Cerebellar cortex (tissue), 1 donor: ENCODE data around the gene CUL9.

ENCODE experiments used
- DNase-seq: peaks from one replicate; pipeline ENCODE4 v3.0.0-alpha.2; 2015; ENCODE audit warnings: low spot score

The CUL9 gene

DNA sequence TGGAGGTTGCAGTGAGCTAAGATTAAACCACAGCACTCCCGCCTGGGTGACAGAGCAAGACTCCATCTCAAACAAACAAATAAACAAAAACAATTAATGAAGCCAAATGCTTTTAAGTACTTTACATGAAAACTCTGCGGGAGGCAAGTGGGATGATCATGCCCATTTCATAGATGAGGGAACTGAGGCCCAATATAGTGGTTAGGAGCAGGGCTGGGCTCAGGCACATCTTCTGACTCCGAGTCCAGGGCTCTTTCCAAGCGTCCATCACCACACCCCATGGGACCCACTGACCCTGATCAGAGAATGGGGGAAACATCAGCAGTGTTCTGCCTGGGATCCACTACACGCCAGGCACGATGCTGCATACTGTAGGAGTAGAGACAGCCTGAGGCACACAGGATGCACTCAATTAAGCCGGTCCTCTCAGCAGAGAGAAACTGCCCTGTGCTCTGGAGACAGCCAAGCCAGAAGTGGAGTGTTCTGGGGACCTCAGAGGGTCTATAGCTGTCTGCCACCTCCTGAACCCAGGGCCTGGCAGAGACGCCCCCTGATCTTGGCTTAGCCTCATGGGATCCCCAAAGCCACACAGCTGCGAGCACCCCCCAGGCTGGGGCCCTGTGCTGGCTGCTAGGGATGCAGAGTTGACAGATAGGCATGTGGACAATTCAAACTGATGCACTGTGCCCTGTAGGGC, 74.8 kb downstream of the CUL9 start:
- no peak for DNase-seq

DNA sequence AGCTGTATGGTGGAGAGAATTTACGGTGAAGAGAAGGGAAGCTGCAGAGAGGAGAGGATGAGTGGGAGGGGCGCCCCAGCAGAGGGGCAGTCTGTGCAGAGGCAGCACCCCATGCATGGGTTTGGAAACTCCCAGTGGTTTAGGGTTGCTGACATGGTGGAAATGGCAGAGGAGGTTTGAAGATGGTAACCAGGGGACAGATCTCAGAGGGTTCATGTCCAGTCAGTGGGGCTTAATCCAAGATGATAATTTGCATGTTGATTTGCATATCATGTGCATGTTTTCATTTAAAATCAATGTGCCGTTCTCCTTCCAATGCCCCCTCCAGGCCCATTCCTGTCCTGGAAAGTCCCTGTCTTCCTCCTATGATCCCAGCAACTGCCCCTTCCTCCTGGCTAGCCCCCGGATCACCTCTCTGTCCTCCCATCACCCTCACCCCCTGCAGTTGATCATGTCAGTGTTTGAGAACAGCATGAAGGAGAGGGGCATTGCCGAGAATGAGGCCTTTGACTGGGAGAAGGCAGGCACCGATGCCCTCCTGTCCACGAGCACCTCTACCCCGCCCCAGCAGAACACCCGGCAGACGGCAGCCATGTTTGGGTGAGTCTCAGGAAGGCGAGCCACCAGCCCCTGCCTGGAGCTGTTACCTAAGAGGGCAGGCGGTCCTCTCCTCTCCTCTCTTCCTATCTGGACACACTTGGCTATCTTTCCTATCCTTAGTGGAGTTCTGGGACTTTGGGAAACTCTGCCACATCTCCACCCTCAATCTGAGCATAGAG, 75.6 kb downstream of the CUL9 start:
- no peak for DNase-seq

DNA sequence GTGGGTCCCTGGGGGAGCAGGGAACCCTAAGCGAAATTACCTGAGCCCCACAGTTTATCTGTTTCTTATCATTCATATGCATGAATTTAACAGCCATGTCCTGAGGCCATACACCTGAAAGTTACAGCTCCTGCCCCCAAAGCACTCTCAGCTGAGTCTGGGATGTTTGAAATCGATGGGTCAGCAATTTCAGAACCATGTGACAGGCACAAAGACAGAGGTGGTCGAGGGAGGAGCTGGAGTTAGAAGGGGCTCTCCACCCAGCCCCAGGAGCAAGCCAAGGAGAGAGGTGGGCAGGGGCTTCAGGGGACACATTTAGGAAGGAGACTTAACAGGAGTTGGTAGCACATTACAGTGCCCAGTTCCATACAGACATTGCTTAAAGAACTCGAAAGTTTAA, 76.2 kb downstream of the CUL9 start:
- no peak for DNase-seq

DNA sequence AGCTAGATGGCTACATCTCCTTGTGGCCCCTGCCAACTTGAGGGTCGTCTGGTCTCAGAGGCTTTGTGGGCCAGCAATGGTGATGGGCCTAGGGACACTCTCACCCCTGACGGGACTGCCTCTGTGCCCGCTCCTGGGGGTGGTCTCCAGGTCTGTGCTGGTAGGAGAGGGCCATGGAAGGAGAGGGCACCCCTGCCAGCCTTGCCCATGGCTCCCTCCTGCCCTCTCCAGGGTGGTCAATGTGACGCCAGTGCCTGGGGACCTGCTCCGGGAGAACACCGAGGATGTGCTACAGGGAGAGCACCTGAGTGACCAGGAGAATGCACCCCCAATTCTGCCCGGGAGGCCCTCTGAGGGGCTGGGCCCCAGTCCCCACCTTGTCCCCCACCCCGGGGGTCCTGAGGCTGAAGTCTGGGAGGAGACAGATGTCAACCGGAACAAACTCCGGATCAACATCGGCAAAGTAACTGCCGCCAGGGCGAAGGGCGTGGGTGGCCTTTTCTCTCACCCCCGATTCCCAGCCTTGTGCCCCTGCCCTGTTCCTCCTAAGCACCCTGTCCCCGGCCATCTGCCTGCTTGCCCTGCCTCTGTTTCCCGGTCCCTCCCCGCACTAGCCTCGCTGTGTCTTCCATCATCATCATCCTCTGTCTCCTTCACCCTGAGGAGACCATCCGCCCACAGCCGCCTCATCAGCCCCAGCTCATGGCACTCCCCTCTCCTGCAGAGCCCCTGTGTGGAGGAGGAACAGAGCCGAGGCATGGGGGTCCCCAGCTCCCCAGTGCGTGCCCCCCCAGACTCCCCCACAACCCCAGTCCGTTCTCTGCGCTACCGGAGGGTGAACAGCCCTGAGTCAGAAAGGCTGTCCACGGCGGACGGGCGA, 77.1 kb downstream of the CUL9 start:
- DNase-seq: no peak

GRCh38 chr6:43260791-43261190, 78.8 kb downstream of the CUL9 start:
- DNase-seq: no peak

DNA sequence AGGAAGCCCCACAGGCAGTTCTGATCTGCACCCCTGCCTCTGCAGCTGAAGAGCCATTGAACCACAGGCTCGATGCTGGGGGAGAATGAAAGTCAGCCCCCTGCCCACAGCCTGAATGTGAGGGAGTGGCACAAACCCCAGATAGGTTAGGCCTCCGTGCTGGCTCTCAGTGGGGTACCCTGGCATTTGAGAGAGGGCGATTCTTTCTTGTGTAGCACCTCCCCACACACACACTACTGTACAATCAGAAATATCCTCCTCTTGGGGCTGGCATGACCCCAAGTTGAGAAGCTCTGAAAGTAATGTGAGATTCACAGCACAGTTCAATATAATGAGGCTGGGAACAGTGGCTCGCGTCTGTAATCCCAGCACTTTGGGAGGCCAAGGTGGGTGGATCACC, 79.2 kb downstream of the CUL9 start:
- no peak for DNase-seq

DNA sequence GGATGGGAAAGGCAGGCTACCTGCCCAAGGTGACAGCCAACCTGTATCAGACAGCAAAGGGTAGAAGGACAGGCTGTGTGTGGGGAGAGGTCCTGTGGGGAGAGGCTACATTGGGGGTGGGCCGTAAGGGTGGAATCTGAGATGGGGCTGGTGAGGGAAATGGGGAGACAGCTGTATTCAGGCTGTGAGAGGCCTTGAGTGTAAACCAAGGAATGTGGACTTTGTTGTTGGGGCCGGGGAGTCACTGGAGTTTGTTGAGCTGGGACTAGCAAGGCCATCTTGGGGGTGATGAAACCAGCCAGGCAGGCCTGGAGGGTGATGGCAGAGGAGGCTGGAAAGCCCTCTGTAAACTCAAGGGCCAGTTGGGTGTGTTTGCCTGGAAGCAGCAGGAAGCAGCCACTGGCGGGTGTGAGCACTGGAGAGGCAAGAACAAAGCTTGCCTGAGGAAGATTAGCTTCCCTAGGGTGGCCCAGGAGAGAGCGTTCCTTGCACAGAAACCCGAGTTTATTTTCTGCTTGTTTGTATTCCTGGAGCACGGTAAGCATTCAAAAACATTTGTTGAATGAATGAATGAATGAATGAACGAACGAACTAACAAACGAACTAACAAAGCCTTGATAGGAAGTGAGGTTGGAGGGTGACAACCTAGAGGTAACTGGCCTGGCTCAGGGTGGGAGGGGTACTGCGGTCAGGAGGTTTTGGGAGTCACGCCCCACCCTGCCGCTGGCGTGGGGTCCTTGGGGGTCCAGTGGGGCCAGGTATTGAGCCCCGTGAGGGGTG, 80.2 kb downstream of the CUL9 start:
- DNase-seq: no peak

- DNase-seq: no peak
Observed at GRCh38 chr6:43262780-43263313, 80.9 kb downstream of the CUL9 start.

DNA sequence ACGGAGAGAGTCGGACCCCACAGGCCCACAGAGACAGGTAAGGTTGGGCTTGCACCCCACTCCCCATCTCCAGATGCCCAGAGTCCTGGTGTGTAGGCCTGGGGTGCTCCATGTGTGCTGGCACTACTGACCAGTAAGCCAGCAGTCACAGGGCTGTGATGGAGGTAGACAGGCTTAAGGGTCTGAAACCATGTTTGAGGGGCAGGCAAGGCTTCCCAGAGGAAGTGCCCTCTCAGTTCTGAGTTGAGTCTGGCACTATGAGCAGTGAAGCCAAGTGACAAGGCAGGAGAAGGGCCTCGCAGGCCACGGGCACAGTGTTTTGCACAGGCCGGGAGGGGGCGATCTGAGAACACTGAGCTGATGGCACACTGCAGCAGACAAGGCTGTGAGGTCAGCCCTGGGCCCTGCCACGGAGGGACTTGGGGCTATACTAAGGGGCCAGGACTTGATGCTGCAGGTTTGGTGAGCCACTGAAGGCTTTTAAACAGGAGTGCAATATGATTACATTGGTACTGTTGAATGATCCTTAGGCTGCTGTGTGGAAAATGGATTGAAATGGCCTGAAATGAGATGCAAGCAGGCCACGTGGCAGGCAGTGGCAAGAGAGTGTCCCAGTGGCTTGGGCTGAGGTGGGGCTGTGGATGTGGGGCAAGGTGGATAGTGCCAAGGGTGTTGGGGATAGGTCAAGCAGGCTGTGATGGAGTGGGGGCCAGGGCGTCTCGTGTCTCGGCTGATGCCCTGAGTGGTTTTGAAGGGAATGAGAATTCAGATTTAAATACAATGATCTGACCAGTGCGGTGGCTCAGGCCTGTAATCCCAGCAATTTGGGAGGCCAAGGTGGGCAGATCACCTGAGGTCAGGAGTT, 81.5 kb downstream of the CUL9 start:
- peak; percentile 64 for DNase-seq

- DNase-seq: no peak
Observed at GRCh38 chr6:43264599-43265145, 82.7 kb downstream of the CUL9 start.

DNA sequence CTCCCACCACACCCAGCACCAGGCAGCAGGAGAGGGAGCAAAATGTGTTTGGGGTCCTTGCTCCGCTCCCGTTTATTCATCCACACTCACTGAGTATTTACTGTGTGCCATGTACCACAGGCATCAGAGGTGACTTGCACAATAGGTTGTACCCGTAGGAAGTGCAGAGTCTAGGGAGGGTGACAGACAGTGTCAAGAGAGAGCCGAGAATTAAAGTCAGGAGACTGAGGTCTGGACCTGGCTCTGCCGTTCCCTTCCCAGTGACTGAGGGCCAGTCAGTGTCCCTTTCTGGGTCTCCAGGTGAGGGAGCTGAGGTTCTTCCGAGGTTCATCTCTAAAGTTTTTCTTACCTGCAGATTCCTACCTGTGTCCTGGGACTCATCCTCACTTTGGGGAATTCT, 83.6 kb downstream of the CUL9 start:
- no peak for DNase-seq

- peak; percentile 46 for DNase-seq
Observed at GRCh38 chr6:43267619-43268354, 85.8 kb downstream of the CUL9 start.

DNA sequence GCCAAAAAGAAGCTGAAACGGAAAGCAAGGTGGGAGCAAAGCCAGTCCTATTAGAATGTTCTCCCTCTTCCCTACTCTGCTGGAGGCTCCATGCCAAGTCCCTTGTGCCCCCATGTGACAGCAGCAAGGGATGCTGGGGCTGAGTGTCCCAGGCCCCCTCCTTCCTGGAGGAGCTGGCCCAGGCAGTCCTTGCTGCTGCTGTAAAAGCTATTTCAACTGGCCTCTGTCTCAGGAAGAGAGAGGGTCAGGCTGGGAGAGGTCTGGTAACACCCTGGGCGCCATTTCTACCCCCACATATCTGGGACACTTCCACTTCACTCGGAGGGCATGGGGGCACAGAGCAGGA, 86.3 kb downstream of the CUL9 start:
- DNase-seq: peak; percentile 66

DNA sequence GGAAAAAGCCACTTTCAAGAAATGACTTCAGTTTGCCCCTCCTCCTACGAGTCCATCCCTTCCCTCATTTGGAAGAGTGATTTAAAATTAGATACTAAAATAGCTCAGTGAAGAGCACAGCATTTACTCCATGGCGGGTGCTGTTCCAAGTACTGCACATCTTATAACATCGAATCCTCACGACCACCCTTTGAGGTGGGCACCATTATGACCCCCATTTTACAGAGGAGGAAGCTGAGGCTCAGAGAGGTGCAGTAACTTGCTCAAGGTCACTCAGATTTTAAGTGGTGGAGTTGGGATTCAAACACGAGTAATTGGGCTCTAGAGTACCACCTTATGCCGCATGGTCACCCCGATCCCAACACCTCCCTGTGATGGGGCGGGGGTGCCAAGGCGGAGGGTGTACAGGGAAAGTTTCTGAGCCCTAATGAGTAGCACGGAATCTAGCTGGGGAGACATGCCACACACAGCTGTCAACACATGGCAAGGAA, 86.8 kb downstream of the CUL9 start:
- DNase-seq: no peak

DNA sequence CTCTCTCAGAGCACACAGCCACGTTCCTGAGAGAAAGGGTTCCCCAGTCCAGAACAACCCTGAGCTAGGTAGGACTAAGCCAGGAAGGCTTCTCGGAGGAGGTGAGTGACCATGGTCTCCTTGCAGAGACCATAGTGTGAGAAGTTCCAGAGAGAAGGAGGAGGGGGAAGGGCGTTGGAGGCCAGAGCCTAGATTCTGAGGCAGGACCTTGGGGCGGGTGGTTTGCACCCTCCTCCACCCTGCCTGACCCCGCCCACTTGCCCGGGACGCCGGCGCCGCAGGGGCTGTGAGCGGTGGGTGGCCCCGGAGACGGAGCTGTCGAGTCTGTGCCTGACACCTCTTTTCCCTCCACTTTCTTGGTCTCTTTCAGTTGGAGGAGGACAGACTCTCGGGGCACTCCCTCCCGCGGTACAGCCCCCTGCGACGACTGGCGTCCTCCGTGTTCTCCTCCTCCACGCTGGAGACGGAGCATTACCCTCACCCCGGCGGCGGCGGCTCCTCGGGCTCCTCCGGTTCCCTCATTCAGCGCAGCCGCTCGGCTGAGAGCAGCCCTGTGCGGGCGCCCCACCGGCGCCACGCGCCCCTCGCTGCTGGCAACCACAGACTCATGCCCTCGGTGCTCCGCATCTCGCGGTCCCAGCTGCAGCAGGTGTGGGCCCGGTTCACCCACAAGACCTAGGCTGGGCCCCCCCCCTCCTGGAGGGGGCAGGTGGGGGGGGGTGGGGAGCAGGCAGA, 87.4 kb downstream of the CUL9 start:
- DNase-seq: no peak

GRCh38 chr6:43271103-43271815, 89.3 kb downstream of the CUL9 start:
- DNase-seq: no peak

DNA sequence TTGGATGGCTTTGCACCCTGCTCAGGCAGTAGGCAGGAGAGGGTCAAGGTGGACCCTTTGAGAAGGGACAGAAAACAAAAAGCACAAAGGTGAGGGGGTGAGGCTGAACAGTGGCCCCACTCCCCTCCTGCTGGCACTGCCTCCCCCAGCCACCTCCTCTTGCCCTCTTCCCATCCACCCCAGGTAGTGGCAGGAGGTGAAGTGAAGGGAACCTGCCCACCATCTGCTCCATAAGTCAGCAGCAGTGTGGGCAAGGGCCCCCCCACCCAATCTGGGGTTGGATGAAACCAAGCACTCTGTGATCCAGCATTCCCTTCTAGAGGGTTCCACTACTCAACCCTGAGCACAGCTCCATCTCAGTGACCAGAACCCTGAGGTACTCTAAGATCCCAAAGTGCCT, 89.9 kb downstream of the CUL9 start:
- DNase-seq: no peak

DNA sequence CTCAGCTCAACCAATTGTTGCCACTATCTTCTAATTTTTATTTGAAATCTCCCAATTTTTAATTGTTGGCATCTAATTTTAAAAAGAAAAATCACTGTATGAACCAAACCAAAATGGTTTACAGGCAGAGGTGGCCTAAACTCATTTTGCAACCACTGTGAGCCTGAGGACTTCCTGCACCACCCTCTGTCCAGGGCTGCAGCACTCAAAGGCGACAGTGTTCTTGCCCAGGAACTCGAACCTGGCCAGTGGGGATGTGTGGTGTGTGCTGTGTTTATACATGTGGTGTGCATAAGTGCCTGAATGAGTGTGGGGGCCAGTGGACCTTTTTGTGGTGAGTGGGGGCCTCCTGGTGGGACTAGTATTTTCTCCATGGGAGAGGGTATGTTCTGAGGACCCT, 91.7 kb downstream of the CUL9 start:
- DNase-seq: no peak
